Esophagus (tissue), 2 donors: ENCODE data around the gene RAB12. TPM values are rescaled to one million over a fixed set of nuclear protein-coding genes. Genes with fewer than 3 reads are reported as not detected.

Experiments used
- H3K27ac ChIP-seq, 2 donors: one replicate each; pipeline ENCODE4 v1.5.1; 2013; ENCODE audit warnings: low read depth in 2 of 2, mild to moderate bottlenecking in 2 of 2, inconsistent platforms in 1 of 2, low read length in 1 of 2, moderate library complexity in 1 of 2
- H3K27me3 ChIP-seq, 2 donors: one replicate each; pipeline ENCODE4 v1.6.1; 2013; ENCODE audit warnings: low read length in 2 of 2, control low read depth in 1 of 2, mild to moderate bottlenecking in 1 of 2; ENCODE audit not compliant: insufficient read depth in 2 of 2, control insufficient read depth in 1 of 2
- H3K36me3 ChIP-seq, 2 donors: one replicate each; pipeline ENCODE4 v1.6.1; 2013; ENCODE audit warnings: low read length in 1 of 2; ENCODE audit not compliant: control insufficient read depth in 2 of 2, insufficient read depth in 2 of 2
- H3K4me1 ChIP-seq, 2 donors: one replicate each; pipeline ENCODE4 v1.6.1; 2013; ENCODE audit warnings: low read length in 1 of 2; ENCODE audit not compliant: control insufficient read depth in 2 of 2, insufficient read depth in 2 of 2
- H3K4me3 ChIP-seq, 2 donors: one replicate each; pipeline ENCODE4 v1.5.1; 2013; ENCODE audit warnings: low read length in 2 of 2, mild to moderate bottlenecking in 2 of 2, low read depth in 1 of 2, moderate library complexity in 1 of 2
- H3K9me3 ChIP-seq, 2 donors: one replicate each; pipeline ENCODE4 v1.6.1; 2013; ENCODE audit warnings: mild to moderate bottlenecking in 2 of 2, low read depth in 1 of 2, low read length in 1 of 2, moderate library complexity in 1 of 2; ENCODE audit not compliant: control insufficient read depth in 2 of 2, insufficient read depth in 1 of 2
- WGBS, 2 donors: extraction: QIAGEN DNeasy Blood & Tissue Kit; methylation state at CpG; one replicate each; pipeline ENCODE4 v1.1.7; 2013; 5-methylcytosine and 5-hydroxymethylcytosine counted together
- polyA plus RNA-seq, 2 donors: library from polyadenylated mRNA; stranded (reverse); fragments of 200-250 nt; gene quantifications; one replicate each; pipeline ENCODE4 v1.2.3, GENCODE V29; 2013
- donor health status: healthy with polysubstance abuse.
- donor health status: Bipolar disorder and iron deficiency.

RAB12 gene
- polyA plus RNA-seq, 2 donors = 18.9 to 20.8 TPM

- no peak overlapping the region for H3K27ac ChIP-seq
- no peaks in the 10 kb centered on the region for H3K27me3 ChIP-seq
- no peaks in the 10 kb centered on the region for H3K36me3 ChIP-seq
- no peaks in the 10 kb centered on the region for H3K4me1 ChIP-seq
- no peaks in the 10 kb centered on the region for H3K9me3 ChIP-seq
- WGBS, 2 donors = 64 to 69% methylated on average over 14 of the region's 14 CpGs
- no peak overlapping the region for H3K4me3 ChIP-seq
Observed at GRCh38 chr18:8657050-8657820, 48.0 kb downstream of the RAB12 start.

- no peaks in the 10 kb centered on the region for H3K9me3 ChIP-seq
- no peaks in the 10 kb centered on the region for H3K4me1 ChIP-seq
- no peaks in the 10 kb centered on the region for H3K36me3 ChIP-seq
- WGBS, 2 donors = 47 to 49% methylated on average over 14 of the region's 14 CpGs
- H3K27ac ChIP-seq = no peak overlapping the region
- no peaks in the 10 kb centered on the region for H3K27me3 ChIP-seq
- H3K4me3 ChIP-seq = no peak overlapping the region
Observed at GRCh38 chr18:8657873-8658470, 48.7 kb downstream of the RAB12 start.

DNA sequence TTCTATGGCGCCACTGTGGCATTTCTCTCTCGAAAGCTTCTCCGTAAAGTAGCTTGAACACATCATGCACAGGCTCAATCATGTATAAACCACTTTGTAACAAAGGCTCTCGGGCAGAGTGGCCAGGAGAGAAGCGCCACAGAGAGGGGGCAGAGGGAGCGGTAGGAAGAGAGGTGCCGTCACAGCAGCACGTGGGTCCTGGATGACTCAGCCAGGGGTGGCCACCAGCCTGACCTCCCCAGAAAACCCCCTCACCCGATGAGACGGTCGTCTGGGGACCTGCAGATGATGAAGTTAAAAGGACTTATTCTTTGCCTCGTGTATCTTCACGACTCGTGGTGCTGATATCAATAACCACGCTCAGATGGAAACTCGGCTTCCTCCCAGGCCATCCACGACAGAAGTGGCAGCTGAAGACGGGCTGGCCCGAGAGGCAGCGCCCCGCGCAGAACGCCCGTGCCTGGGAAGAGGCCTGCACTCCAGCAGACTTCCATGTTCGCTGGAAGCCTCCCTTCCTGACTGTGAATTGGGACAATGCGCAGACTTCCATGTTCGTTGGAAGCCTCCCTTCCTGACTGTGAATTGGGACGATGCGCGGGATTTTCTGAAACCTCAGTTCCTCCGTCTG, 49.7 kb downstream of the RAB12 start:
- H3K27ac ChIP-seq = no peak overlapping the region
- H3K27me3 ChIP-seq = no peaks in the 10 kb centered on the region
- 90 to 94% methylated on average over 31 of the region's 31 CpGs for WGBS, 2 donors
- no peaks in the 10 kb centered on the region for H3K9me3 ChIP-seq
- H3K36me3 ChIP-seq = no peaks in the 10 kb centered on the region
- no peaks in the 10 kb centered on the region for H3K4me1 ChIP-seq
- H3K4me3 ChIP-seq = no peak overlapping the region

- Histone ChIP-seq H3K27ac (no peak overlapping the region), H3K4me1 (no peaks in the 10 kb centered on the region), H3K27me3 (no peaks in the 10 kb centered on the region), H3K36me3 (no peaks in the 10 kb centered on the region), H3K9me3 (no peaks in the 10 kb centered on the region), H3K4me3 (no peak overlapping the region)
- 95% methylated on average over 36 of the region's 36 CpGs for WGBS, 2 donors
Observed at GRCh38 chr18:8659609-8660242, 50.5 kb downstream of the RAB12 start.

GRCh38 chr18:8660316-8660715, 51.1 kb downstream of the RAB12 start:
- WGBS, 2 donors = 86 to 89% methylated on average over 5 of the region's 5 CpGs
- no peaks in the 10 kb centered on the region for H3K4me1 ChIP-seq
- H3K36me3 ChIP-seq = no peaks in the 10 kb centered on the region

GRCh38 chr18:8661754-8662559, 52.7 kb downstream of the RAB12 start:
- Histone ChIP-seq H3K4me3 (no peak overlapping the region), H3K27ac (no peak overlapping the region), H3K36me3 (no peaks in the 10 kb centered on the region), H3K4me1 (no peaks in the 10 kb centered on the region), H3K9me3 (no peaks in the 10 kb centered on the region), H3K27me3 (no peaks in the 10 kb centered on the region)
- 48 to 50% methylated on average over 18 of the region's 18 CpGs for WGBS, 2 donors

More at GRCh38 chr18:8660316-8660715, 51.1 kb downstream of the RAB12 start:
- H3K9me3 ChIP-seq = no peaks in the 10 kb centered on the region
- H3K4me3 ChIP-seq = no peak overlapping the region
- H3K27ac ChIP-seq = no peak overlapping the region
- H3K27me3 ChIP-seq = no peaks in the 10 kb centered on the region

- Histone ChIP-seq H3K27ac (no peak overlapping the region), H3K9me3 (no peaks in the 10 kb centered on the region), H3K36me3 (no peaks in the 10 kb centered on the region), H3K27me3 (no peaks in the 10 kb centered on the region), H3K4me3 (no peak overlapping the region), H3K4me1 (no peaks in the 10 kb centered on the region)
- 88 to 93% methylated on average over 20 of the region's 20 CpGs for WGBS, 2 donors
Observed at GRCh38 chr18:8662560-8663255, 53.5 kb downstream of the RAB12 start.

DNA sequence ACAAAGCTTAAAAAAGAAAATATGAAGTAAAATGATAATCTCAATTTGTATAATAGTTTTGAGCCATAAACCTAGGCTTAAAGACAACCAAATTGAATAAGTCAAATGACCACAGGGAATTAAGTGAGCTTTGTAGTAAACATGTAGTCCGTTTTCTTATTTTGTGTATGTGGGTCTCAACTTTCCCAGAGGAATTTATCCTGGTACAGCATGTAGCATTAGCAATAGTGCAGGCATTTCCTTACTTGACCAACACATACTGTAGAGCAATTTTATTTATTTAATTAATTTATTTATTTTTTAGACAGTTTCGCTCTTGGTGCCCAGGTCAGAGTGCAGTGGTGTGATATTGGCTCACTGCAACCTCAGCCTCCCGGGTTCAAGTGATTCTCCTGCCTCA, 58.6 kb downstream of the RAB12 start:
- no peak overlapping the region for H3K27ac ChIP-seq
- H3K36me3 ChIP-seq = no peaks in the 10 kb centered on the region
- 93 to 94% methylated on average over 3 of the region's 3 CpGs for WGBS, 2 donors
- H3K4me3 ChIP-seq = no peak overlapping the region
- no peaks in the 10 kb centered on the region for H3K4me1 ChIP-seq
- no peaks in the 10 kb centered on the region for H3K9me3 ChIP-seq
- no peaks in the 10 kb centered on the region for H3K27me3 ChIP-seq

DNA sequence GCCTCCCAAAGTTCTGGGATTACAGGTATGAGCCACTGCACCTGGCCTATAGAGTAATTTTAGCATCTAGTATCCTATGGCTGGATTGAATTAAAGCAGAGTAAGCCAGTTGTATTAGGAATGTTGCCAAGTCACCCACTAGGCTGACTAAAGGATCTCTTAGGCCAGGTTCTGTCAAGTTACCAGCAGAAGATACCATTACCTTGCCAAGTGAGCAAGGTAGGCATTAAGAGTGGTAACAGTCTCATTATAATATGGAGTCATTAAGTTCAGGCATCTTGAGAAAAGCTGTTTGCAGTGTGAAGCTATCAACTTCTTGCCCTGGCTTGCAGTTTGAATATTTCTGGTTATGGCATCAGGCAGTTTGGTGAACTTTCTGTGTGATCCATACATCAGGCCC, 59.1 kb downstream of the RAB12 start:
- no peaks in the 10 kb centered on the region for H3K27me3 ChIP-seq
- no peak overlapping the region for H3K4me3 ChIP-seq
- H3K4me1 ChIP-seq = no peaks in the 10 kb centered on the region
- no peaks in the 10 kb centered on the region for H3K9me3 ChIP-seq
- no peaks in the 10 kb centered on the region for H3K36me3 ChIP-seq
- H3K27ac ChIP-seq = no peak overlapping the region
